Activated gamma-delta T cell treated with anti-CD3 and anti-CD28 coated beads, Interleukin-2, amount 50 U/mL, for 16 hours (primary cell): ENCODE measurements around the gene FANCC.
A peak's percentile ranks its signal among the peaks of the same experiment; 100 is the strongest.

ENCODE experiments used
- DNase-seq: peaks from one replicate; pipeline ENCODE4 v3.0.0-alpha.2; 2020; ENCODE audit warnings: low read depth

Gene FANCC

DNA sequence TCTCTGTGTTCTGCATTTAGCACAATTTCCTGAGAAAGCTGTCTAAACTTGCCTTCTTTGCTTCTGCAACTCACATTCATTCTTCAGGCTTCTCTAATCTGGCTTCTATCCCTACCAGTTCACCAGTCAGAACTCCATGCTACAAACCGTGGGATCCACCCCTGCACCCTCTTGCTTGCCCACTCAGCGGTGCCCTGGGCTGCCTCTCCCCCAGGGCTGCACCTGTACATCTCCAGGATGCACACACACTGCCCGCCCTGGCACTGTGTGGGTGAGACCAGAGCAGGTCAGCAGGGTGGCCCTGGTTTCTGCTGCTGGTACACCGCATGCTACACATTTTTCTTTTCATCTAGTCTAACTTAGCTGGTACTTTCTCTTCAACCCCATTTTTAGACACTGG is 127.1 kb downstream of the FANCC start:
- no peak for DNase-seq

DNA sequence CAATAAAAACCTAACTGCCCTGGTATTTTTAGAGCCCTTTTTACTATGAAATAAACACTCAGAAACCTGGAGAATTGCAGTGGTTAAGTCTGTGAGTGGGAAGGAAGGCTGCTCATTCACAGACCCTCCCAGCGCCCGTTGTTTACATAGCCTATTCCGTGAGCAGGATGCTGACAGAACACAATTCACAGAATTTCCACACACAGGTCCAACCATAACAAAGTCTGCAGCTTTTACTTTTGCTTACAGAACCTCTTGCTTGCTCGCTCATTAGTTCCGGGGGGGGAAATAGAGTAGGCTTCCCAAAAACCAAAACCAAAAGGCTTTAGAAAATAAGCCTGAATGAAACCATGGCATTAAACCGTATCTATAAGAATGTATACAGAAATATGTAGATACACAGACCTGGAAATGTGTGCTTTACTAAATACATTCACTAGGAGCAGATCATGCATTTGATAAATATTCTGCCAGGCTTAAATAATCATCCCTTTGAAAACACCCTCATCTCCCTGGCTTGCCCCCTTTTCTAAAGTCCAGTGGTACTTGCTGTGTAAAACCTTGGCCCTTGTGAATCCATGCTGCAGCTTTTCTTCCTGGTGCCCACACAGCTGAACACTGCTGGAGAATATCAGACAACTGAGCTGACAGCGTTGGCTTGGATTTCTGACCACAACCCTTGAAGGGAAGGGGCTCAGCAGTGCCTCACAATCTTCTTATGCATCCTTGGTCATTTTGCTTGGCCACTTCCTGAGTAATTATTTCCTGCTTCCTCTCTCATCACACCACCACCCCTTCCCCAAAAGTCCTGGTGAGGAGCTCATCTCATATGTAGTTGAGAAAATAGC is 128.0 kb downstream of the FANCC start:
- DNase-seq: no peak

GRCh38 chr9:95188459-95188858 is 129.1 kb downstream of the FANCC start:
- DNase-seq: no peak

DNA sequence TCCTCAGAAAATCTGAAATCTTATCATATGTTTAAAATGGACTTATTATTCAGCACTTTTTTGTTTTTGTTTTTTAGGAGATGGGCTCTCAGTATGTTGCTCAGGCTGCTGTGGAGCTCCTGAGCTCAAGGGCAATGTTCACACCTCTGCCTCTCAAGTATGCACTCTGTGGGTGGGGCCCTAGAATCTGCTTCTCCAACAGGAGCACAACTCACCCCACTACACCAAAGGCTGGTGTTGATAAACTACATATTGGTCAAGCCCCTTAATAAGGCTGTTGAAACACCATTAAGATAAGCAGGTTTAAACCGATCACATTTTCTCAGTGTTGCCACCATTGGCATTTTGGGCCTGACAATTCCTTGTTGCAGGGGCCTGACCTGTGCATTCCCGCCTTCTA is 131.6 kb downstream of the FANCC start:
- DNase-seq: no peak

DNA sequence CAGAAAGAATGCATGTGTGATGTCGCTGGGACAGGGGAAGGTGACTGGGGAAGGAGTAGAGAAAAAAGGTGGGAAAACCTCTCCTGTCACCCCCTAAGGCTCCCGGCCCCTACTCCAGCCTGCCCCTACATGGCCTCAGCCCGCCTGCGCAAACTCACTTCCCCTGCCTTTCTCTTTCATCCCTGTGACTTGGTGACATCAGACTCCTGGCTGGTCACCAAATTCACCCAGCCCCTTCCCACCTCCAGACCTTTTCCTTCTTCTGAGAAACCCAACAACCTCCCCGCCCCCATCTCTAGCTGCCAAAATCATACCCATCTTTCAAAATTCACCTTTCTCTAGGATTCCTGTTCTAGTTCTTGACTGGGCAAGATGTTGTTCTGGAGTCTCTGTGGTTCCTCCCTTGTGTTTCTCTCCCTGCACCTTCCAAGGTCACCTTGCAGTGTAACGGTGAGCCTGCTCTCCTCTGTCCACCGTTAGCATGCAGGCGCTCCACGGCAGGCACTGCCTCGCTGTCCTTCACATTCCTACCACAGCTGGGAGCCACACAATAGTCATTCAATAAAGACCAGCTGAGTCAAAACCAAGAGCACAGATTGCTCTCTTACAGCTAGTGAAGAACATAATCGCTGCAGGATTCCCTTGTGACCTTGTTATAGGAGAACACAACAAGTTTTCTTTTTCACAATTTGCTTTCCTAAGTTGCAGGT is 134.5 kb downstream of the FANCC start:
- DNase-seq: no peak

DNA sequence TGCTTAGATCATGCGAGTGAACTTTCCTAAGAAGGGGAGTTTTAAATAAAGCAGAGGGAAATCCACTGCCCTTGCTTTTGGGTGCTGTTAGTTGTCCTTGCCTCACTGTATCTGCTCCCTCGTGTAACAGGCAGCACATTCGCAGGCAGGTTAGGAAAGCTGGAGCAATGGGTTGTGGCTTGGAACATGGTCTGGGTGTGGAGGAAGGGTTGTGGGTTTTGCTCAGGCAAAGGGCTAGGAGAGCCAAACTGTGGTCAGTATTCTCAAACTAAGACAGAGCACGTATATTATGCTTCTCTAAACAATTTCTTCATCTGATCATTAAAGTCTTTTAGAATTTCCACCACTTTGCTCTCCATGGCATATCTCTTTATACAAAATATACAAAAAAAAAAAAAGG is 135.7 kb downstream of the FANCC start:
- no peak for DNase-seq

GRCh38 chr9:95181226-95181818 is 136.2 kb downstream of the FANCC start:
- DNase-seq: no peak

GRCh38 chr9:95177617-95178016 is 139.9 kb downstream of the FANCC start:
- no peak for DNase-seq

DNA sequence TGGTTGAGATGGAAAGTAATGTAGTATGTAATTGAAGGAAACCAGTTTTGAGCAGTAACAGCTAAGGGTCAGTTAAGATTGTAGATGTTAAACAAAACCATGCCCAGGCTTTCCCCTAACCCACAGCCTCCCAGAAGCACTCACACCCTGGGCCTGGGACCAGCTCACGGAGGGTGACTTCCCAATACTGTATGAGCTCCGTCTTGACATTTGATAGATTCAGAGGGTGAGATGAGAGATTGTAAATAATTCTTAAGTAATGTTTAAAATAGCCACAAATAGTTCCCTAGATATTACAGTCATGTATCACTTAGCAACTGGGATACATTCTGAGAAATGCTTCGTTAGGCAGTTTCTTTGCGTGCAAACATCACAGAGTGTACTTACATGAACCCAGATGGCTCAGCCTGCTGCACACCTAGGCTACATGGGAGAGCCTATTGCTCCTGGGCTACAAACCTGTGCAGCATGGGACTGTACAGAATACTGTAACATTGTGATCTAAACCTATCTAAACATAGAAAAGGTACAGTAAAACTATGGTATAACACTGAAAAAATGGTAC is 140.7 kb downstream of the FANCC start:
- no peak for DNase-seq

GRCh38 chr9:95175523-95175922 is 142.0 kb downstream of the FANCC start:
- DNase-seq: no peak

DNA sequence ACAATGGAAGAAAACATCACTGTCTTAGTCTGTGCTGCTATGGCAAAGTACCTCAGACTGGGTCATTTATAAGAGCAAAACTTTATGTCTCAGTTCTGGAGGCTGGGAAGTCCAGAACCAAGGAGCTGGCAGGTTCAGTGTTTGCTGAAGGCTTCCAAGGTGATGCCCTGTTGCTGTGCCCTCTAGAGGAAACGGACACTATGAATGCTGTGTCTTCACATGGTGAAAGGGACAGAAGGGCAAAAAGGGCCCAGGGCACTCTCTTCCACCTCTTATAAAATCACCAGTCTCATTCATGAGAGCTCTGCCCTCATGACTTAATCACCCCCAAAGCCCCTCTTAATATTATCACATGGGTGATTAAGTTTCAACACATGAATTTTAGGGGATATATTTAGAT is 143.5 kb downstream of the FANCC start:
- no peak for DNase-seq

- no peak for DNase-seq
Observed at GRCh38 chr9:95171596-95171995, 145.9 kb downstream of the FANCC start.

- DNase-seq: no peak
Observed at GRCh38 chr9:95171001-95171400, 146.5 kb downstream of the FANCC start.

DNA sequence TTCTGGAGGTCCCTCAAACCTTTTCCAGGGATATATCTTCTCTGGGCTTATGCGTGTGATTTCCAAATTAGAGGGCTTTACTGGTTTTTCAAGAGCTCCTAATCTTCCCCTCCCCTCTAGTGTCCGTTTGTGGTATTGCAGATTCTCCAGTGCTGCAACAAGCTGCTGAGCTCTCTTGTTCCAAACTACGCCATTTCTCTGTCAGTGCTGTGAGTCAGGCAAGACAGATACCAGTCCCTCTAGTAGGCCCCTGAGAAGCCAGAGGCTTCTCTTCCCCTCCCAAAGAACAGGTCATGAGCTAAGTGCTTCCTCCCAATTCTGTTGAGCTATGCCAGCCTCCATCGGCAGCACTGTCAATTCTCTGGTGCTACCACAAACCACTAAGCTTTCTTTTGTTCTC is 149.5 kb downstream of the FANCC start:
- DNase-seq: peak; percentile 25

DNA sequence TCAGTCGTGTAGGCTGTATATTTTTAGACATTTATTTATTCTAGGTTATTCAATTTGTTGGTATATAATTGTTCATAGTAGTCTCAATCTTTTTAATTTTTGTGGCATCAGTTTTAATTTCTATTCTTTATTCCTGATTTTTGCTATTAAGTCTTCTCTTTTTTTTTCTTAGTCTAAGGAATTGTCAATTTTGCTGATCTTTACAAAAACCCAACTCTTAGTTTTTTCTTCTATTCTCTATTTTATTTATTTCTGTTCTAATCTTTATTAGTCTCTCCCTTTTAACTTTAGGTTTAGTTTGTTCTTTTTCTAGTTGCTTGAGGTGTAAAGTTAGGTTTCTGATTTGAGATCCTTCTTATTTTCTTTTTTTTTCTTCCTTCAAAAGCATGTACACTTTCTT is 152.5 kb downstream of the FANCC start:
- no peak for DNase-seq

GRCh38 chr9:95157481-95158151 is 159.9 kb downstream of the FANCC start:
- DNase-seq: no peak

DNA sequence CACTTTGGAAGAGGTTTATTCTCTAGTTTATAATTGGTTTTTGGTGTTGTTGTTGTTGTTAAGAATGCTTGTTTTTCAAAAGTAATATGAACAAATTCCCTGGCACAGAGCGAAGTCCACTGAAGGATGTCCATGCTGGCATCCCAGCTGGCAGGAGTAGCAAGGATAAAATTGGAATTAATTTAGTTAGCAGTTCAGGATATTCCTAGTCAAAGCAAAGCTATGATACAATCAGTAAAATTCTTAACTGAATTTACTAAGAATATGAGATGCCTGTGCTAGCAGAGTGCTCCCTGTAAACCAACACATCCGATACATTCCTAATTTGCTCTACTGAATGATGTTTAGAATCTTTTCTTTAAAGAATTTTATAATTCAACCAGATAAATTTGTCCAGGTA is 161.4 kb downstream of the FANCC start:
- no peak for DNase-seq

GRCh38 chr9:95155220-95155619 is 162.3 kb downstream of the FANCC start:
- no peak for DNase-seq

DNA sequence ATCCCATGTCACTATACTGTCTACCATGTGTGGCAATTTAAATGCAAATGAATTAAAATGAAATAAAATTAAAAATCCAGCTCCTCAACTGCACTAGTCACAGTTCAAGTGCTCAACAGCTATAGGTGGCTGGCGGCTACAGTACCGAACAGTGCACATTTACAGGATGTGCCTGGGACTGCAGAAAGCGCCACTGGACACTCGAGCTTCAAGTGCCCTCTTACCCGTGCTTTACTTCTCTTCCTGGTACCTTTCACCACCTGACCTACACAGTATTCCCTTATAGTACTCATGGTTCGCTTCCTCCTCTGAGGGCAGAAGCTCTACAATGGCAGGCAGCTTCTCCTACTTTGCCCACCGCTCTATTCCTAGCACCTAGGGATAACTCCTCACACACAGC is 166.6 kb downstream of the FANCC start:
- DNase-seq: no peak

DNA sequence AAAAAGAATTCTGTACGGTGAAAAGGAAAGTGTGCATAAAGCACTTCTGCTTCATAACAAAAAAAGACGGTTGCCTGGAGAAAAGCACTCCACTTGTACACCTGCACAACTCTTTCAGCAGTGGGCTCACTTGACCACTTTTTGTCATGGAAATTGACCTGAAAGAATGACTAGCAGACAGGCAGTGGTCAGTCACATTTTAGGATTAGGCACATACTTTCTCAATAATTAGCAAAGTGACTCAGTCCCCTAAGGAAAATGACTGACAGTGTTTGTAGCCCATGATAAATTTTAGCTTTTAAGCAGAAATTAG is 169.3 kb downstream of the FANCC start:
- no peak for DNase-seq

GRCh38 chr9:95147452-95148207 is 169.9 kb downstream of the FANCC start:
- DNase-seq: no peak
